ENCODE data around the gene CDK11B. TPM values are rescaled to one million over a fixed set of nuclear protein-coding genes. Genes with fewer than 3 reads are reported as not detected.
"Not testable (repeated sequence)": the region's sequence is repeated elsewhere in the genome, so short reads cannot be mapped to it uniquely, and the experiment has no call there.

The CDK11B gene
- total RNA-seq, 1 donor from 2014 or later = 21.1 TPM

GRCh38 chr1:1664941-1665814 is 6.4 kb upstream of the CDK11B start:
- Mint-ChIP-seq H3K9me3 (ENCODE audit: low read depth) (no peaks in the 10 kb centered on the region), H3K27ac (ENCODE audit: unreplicated experiment) (no peak overlapping the region), H3K36me3 (ENCODE audit: low read depth) (peaks cover 9% of the 10 kb centered on the region), H3K4me3 (ENCODE audit: unreplicated experiment) (no peak overlapping the region), H3K4me1 (ENCODE audit: low read depth) (no peaks in the 10 kb centered on the region), H3K27me3 (ENCODE audit: low read depth) (no peaks in the 10 kb centered on the region)
- TF ChIP-seq CTCF (IDR thresholded peaks at IDR 0.05) = no peak
- peak; percentile 88 for DNase-seq (ENCODE audit: low spot score)

- not testable (repeated sequence) for H3K27me3 Mint-ChIP-seq (ENCODE audit: low read depth); H3K4me3 Mint-ChIP-seq (ENCODE audit: unreplicated experiment); H3K27ac Mint-ChIP-seq (ENCODE audit: unreplicated experiment); DNase-seq (ENCODE audit: low spot score); H3K36me3 Mint-ChIP-seq (ENCODE audit: low read depth); H3K9me3 Mint-ChIP-seq (ENCODE audit: low read depth); H3K4me1 Mint-ChIP-seq (ENCODE audit: low read depth)
Observed at GRCh38 chr1:1664318-1664717, 5.5 kb upstream of the CDK11B start.

GRCh38 chr1:1662830-1663560 is 4.2 kb upstream of the CDK11B start:
- H3K27ac Mint-ChIP-seq (ENCODE audit: unreplicated experiment) = peak overlapping the region; percentile 54
- H3K4me1 Mint-ChIP-seq (ENCODE audit: low read depth); H3K9me3 Mint-ChIP-seq (ENCODE audit: low read depth); H3K4me3 Mint-ChIP-seq (ENCODE audit: unreplicated experiment); H3K27me3 Mint-ChIP-seq (ENCODE audit: low read depth); H3K36me3 Mint-ChIP-seq (ENCODE audit: low read depth): not testable (repeated sequence)
- peak; percentile 57 for DNase-seq (ENCODE audit: low spot score)

- DNase-seq (ENCODE audit: low spot score); H3K27ac Mint-ChIP-seq (ENCODE audit: unreplicated experiment); H3K4me1 Mint-ChIP-seq (ENCODE audit: low read depth): not testable (repeated sequence)
Observed at GRCh38 chr1:1662392-1662791, 3.6 kb upstream of the CDK11B start.

GRCh38 chr1:1648265-1648664 is 10.5 kb downstream of the CDK11B start:
- not testable (repeated sequence) for H3K4me3 Mint-ChIP-seq (ENCODE audit: unreplicated experiment); H3K4me1 Mint-ChIP-seq (ENCODE audit: low read depth); H3K27me3 Mint-ChIP-seq (ENCODE audit: low read depth); H3K27ac Mint-ChIP-seq (ENCODE audit: unreplicated experiment); H3K9me3 Mint-ChIP-seq (ENCODE audit: low read depth)
- H3K36me3 Mint-ChIP-seq (ENCODE audit: low read depth) = peaks cover 36% of the 10 kb centered on the region
- DNase-seq (ENCODE audit: low spot score) = peak; percentile 60

More at GRCh38 chr1:1662392-1662791, 3.6 kb upstream of the CDK11B start:
- H3K36me3 Mint-ChIP-seq (ENCODE audit: low read depth); H3K4me3 Mint-ChIP-seq (ENCODE audit: unreplicated experiment); H3K27me3 Mint-ChIP-seq (ENCODE audit: low read depth); H3K9me3 Mint-ChIP-seq (ENCODE audit: low read depth): not testable (repeated sequence)

GRCh38 chr1:1647567-1648241 is 11.1 kb downstream of the CDK11B start:
- not testable (repeated sequence) for H3K4me1 Mint-ChIP-seq (ENCODE audit: low read depth); H3K4me3 Mint-ChIP-seq (ENCODE audit: unreplicated experiment)

GRCh38 chr1:1646326-1646725 is 12.5 kb downstream of the CDK11B start:
- not testable (repeated sequence) for H3K9me3 Mint-ChIP-seq (ENCODE audit: low read depth); H3K27ac Mint-ChIP-seq (ENCODE audit: unreplicated experiment); H3K4me3 Mint-ChIP-seq (ENCODE audit: unreplicated experiment); H3K4me1 Mint-ChIP-seq (ENCODE audit: low read depth); H3K27me3 Mint-ChIP-seq (ENCODE audit: low read depth); DNase-seq (ENCODE audit: low spot score)
- peaks cover 26% of the 10 kb centered on the region for H3K36me3 Mint-ChIP-seq (ENCODE audit: low read depth)

More at GRCh38 chr1:1647567-1648241, 11.1 kb downstream of the CDK11B start:
- H3K9me3 Mint-ChIP-seq (ENCODE audit: low read depth); H3K27me3 Mint-ChIP-seq (ENCODE audit: low read depth); H3K27ac Mint-ChIP-seq (ENCODE audit: unreplicated experiment): not testable (repeated sequence)
- peaks cover 35% of the 10 kb centered on the region for H3K36me3 Mint-ChIP-seq (ENCODE audit: low read depth)
- DNase-seq (ENCODE audit: low spot score) = peak; percentile 50

- H3K4me3 Mint-ChIP-seq (ENCODE audit: unreplicated experiment); H3K4me1 Mint-ChIP-seq (ENCODE audit: low read depth); H3K36me3 Mint-ChIP-seq (ENCODE audit: low read depth); H3K27me3 Mint-ChIP-seq (ENCODE audit: low read depth); H3K27ac Mint-ChIP-seq (ENCODE audit: unreplicated experiment); H3K9me3 Mint-ChIP-seq (ENCODE audit: low read depth): not testable (repeated sequence)
- DNase-seq (ENCODE audit: low spot score) = peak; percentile 53
Observed at GRCh38 chr1:1640711-1641461, 17.9 kb downstream of the CDK11B start.

- H3K27me3 Mint-ChIP-seq (ENCODE audit: low read depth); H3K36me3 Mint-ChIP-seq (ENCODE audit: low read depth); H3K9me3 Mint-ChIP-seq (ENCODE audit: low read depth); H3K4me1 Mint-ChIP-seq (ENCODE audit: low read depth); H3K4me3 Mint-ChIP-seq (ENCODE audit: unreplicated experiment); H3K27ac Mint-ChIP-seq (ENCODE audit: unreplicated experiment): not testable (repeated sequence)
- DNase-seq (ENCODE audit: low spot score) = peak; percentile 72
Observed at GRCh38 chr1:1640081-1640480, 18.7 kb downstream of the CDK11B start.

GRCh38 chr1:1639368-1639767 is 19.4 kb downstream of the CDK11B start:
- not testable (repeated sequence) for H3K27me3 Mint-ChIP-seq (ENCODE audit: low read depth); H3K27ac Mint-ChIP-seq (ENCODE audit: unreplicated experiment); H3K4me1 Mint-ChIP-seq (ENCODE audit: low read depth); H3K9me3 Mint-ChIP-seq (ENCODE audit: low read depth); H3K36me3 Mint-ChIP-seq (ENCODE audit: low read depth); H3K4me3 Mint-ChIP-seq (ENCODE audit: unreplicated experiment)
- DNase-seq (ENCODE audit: low spot score) = peak; percentile 22

- peak; percentile 62 for DNase-seq (ENCODE audit: low spot score)
- not testable (repeated sequence) for H3K4me1 Mint-ChIP-seq (ENCODE audit: low read depth); H3K36me3 Mint-ChIP-seq (ENCODE audit: low read depth)
Observed at GRCh38 chr1:1638528-1638927, 20.3 kb downstream of the CDK11B start.

More at GRCh38 chr1:1638528-1638927, 20.3 kb downstream of the CDK11B start:
- H3K27ac Mint-ChIP-seq (ENCODE audit: unreplicated experiment); H3K27me3 Mint-ChIP-seq (ENCODE audit: low read depth); H3K4me3 Mint-ChIP-seq (ENCODE audit: unreplicated experiment); H3K9me3 Mint-ChIP-seq (ENCODE audit: low read depth): not testable (repeated sequence)

All from chondrocyte (in vitro differentiated cells).